Progenitor cell of endocrine pancreas (in vitro differentiated cells): ENCODE data around the gene GTF2A1. TPM values are rescaled to one million over a fixed set of nuclear protein-coding genes. Genes with fewer than 3 reads are reported as not detected.

Experiments
- DNase-seq: peaks from one replicate; pipeline ENCODE4 v3.0.0; 2021; ENCODE audit warnings: low spot score; ENCODE audit not compliant: unreplicated experiment
- H3K27ac Mint-ChIP-seq: 2 replicates; pipeline ENCODE4 v1.8.0; 2021; ENCODE audit warnings: mild to moderate bottlenecking, moderate library complexity, mixed read lengths
- H3K27me3 Mint-ChIP-seq: 2 replicates; pipeline ENCODE4 v1.8.0; 2021; ENCODE audit warnings: mixed read lengths
- H3K36me3 Mint-ChIP-seq: 2 replicates; pipeline ENCODE4 v1.8.0; 2022; ENCODE audit warnings: mixed read lengths; ENCODE audit not compliant: insufficient read depth
- H3K4me1 Mint-ChIP-seq: 2 replicates; pipeline ENCODE4 v1.8.0; 2021; ENCODE audit warnings: low read depth, mixed read lengths
- H3K4me3 Mint-ChIP-seq: 2 replicates; pipeline ENCODE4 v1.8.0; 2021; ENCODE audit warnings: low read depth, mild to moderate bottlenecking, moderate library complexity, mixed read lengths
- H3K9me3 Mint-ChIP-seq: 2 replicates; pipeline ENCODE4 v1.8.0; 2021; ENCODE audit warnings: low read depth, mixed read lengths
- total RNA-seq: library from RNA; stranded (reverse); gene quantifications from 2 replicates; pipeline ENCODE4 v1.2.1, GENCODE V29; 2021
- TF ChIP-seq, protein P1 (sequence below): fragments of 200-600 bp; sonication (generic); IDR thresholded peaks from one replicate; pipeline ENCODE4 v1.5.0; 2021; ENCODE audit warnings: antibody characterized with exemption, mild to moderate bottlenecking; ENCODE audit not compliant: unreplicated experiment

Gene GTF2A1
- total RNA-seq, 1 donor from 2014 or later, result 33.4 TPM

DNA sequence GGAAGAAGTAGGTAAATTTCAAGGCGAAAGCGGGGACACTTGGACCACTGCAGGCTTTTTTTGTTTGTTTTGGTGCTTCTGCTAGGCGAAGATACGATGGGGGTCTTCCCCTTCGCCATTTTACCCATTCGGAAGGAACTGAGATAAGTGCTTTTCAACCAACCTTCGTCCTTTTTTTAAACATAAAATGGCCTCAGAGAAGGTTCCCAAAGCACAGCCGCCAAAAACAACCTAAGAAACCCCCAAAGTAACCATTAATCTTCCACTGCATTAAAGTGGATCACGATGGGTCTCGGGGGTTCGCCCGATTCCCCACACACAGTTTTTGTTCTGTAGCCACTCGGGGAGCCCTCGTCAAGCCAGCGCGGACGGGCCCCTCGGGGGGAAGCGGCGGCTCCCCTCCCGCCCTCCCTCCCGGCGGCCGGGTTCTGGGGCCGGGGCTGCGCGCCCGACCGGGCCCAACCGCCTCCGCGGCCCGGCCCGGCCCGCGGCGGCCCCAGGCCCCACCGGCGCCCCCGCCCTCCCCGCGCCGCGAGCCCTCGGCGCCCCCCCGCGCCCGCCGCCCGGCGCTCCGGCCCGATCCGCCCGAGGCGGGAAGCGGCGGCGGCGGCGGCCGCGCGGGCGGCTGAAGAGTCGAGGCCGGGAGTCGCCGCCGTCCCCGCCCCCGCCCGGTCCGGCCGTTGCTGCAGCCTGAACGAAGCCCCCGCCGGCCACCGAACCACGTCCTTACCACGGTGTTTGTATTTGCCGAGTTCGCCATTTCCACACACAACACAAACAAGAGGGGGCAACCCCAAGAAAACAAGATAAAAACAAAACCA lies 790 bp downstream of the GTF2A1 start:
- Mint-ChIP-seq H3K36me3 (peaks cover 10% of the 10 kb centered on the region), H3K4me1 (peaks cover 27% of the 10 kb centered on the region)

DNA sequence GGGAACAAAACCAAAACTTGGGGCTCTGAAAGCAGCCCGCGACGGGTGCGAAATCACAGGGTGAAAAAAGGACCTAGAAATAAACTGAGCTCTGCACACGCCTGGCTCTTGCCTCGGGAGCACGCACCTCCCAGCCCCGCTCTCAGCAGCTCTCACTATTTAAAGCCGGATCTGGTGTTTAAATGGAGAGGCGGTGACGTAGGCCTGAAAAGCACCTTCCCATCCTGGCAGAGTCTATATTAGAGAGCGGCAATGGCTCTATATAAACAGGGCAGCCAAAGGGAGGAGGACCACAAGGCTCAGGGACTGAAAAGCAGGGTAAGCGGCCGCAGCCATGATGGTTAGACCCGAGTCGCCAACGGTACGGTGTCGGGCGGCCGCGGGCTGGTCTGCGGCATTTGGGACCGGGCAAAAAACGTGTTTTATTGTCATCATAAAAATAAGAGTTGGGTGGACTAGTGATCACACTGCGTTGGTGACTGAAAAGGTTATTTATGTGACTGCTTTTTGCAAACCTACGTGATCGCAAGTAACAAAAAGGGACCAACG lies 1.5 kb downstream of the GTF2A1 start:
- TF ChIP-seq, protein P1, sequence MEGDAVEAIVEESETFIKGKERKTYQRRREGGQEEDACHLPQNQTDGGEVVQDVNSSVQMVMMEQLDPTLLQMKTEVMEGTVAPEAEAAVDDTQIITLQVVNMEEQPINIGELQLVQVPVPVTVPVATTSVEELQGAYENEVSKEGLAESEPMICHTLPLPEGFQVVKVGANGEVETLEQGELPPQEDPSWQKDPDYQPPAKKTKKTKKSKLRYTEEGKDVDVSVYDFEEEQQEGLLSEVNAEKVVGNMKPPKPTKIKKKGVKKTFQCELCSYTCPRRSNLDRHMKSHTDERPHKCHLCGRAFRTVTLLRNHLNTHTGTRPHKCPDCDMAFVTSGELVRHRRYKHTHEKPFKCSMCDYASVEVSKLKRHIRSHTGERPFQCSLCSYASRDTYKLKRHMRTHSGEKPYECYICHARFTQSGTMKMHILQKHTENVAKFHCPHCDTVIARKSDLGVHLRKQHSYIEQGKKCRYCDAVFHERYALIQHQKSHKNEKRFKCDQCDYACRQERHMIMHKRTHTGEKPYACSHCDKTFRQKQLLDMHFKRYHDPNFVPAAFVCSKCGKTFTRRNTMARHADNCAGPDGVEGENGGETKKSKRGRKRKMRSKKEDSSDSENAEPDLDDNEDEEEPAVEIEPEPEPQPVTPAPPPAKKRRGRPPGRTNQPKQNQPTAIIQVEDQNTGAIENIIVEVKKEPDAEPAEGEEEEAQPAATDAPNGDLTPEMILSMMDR, result no peak
- DNase-seq, result peak; percentile 86
- H3K36me3 Mint-ChIP-seq, result peaks cover 10% of the 10 kb centered on the region
- H3K27me3 Mint-ChIP-seq, result no peaks in the 10 kb centered on the region
- no peaks in the 10 kb centered on the region for H3K9me3 Mint-ChIP-seq
- peak overlapping the region; percentile 99 for H3K27ac Mint-ChIP-seq
- peaks cover 27% of the 10 kb centered on the region for H3K4me1 Mint-ChIP-seq
- H3K4me3 Mint-ChIP-seq, result peak overlapping the region; percentile 97

More for the DNA sequence above, 790 bp downstream of the GTF2A1 start:
- H3K9me3 Mint-ChIP-seq, result no peaks in the 10 kb centered on the region
- peak overlapping the region; percentile 97 for H3K4me3 Mint-ChIP-seq
- TF ChIP-seq, protein P1, result no peak
- peak overlapping the region; percentile 99 for H3K27ac Mint-ChIP-seq
- DNase-seq, result no peak
- no peaks in the 10 kb centered on the region for H3K27me3 Mint-ChIP-seq

DNA sequence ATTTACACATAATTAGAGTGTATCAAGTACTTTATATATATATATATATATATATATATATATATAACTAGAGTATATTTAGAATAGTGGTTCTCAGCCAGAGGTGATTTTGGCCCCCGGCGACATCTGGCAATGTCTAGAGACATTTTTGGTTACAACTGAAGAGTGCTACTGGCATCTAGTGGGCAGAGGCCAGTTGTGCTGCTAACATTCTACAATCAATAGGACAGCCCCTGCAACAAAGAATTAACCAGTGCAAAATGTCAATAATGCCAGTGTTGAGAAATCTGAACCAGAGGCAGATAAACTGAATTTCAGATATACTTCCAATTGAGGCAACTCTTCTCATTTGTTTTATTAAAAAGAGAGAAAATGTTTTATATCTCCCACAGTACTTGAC lies 8.9 kb downstream of the GTF2A1 start:
- peaks cover 7% of the 10 kb centered on the region for H3K4me1 Mint-ChIP-seq
- no peaks in the 10 kb centered on the region for H3K27me3 Mint-ChIP-seq
- DNase-seq, result no peak
- H3K36me3 Mint-ChIP-seq, result peaks cover 15% of the 10 kb centered on the region
- no peaks in the 10 kb centered on the region for H3K9me3 Mint-ChIP-seq
- TF ChIP-seq, protein P1, result peak; percentile 64
- no peak overlapping the region for H3K27ac Mint-ChIP-seq
- H3K4me3 Mint-ChIP-seq, result no peak overlapping the region

DNA sequence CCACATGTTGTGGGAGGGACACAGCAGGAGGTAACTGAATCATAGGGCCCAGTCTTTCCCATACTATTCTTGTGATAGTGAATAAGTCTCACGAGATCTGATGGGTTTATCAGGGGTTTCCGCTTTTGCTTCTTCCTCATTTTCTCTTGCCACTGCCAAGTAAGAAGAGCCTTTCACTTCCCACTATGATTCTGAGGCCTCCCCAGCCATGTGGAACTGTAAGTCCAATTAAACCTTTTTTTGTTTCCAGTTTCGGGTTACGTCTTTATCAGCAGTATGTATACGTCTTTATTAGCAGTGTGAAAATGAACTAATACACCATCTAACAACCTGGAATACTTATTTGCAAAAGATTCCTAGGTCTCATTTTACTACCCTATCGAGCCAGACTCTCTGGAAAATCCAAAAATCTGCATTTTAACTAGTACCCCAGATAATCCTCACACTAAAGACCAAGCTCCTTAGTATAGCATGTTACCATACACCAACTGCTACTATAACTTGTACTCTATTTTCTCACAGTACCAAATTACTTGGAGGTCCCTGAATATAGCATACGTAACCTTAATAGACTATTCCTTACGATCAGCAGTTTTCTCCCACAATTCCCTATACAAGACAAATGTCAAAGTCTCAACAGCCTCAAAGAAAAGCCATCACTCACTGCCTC lies 11.5 kb downstream of the GTF2A1 start:
- Mint-ChIP-seq H3K27ac (peak overlapping the region; percentile 25), H3K9me3 (no peaks in the 10 kb centered on the region), H3K27me3 (no peaks in the 10 kb centered on the region), H3K4me3 (no peak overlapping the region), H3K4me1 (peaks cover 7% of the 10 kb centered on the region), H3K36me3 (peaks cover 18% of the 10 kb centered on the region)
- TF ChIP-seq, protein P1, result no peak
- no peak for DNase-seq

DNA sequence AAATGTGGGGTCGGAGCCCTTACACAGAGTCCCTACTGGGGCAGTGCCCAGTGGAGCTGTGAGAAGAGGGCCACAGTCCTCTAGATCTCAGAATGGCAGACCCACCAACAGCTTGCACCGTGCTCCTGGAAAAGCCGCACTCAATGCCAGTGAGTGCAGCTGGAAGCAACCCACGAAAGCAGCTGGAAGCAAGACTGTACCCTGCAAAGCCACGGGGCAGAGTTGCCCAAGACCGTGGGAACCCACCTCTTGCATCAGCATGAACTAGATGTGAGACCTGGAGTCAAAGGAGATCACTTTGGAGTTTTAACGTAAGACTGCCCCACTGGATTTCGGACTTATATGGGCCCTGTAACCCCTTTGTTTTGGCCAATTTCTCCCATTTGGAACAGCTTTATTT lies 12.3 kb downstream of the GTF2A1 start:
- no peaks in the 10 kb centered on the region for H3K27me3 Mint-ChIP-seq
- peaks cover 7% of the 10 kb centered on the region for H3K4me1 Mint-ChIP-seq
- TF ChIP-seq, protein P1, result no peak
- no peaks in the 10 kb centered on the region for H3K9me3 Mint-ChIP-seq
- H3K4me3 Mint-ChIP-seq, result no peak overlapping the region
- no peak overlapping the region for H3K27ac Mint-ChIP-seq
- no peak for DNase-seq
- peaks cover 18% of the 10 kb centered on the region for H3K36me3 Mint-ChIP-seq
